ENCODE data around the gene PLPPR1. TPM values are rescaled to one million over a fixed set of nuclear protein-coding genes. Genes with fewer than 3 reads are reported as not detected.

PLPPR1 gene
- total and polyA plus RNA-seq, 4 donors, result 1.2 to 26.3 (median 2.4) TPM

DNA sequence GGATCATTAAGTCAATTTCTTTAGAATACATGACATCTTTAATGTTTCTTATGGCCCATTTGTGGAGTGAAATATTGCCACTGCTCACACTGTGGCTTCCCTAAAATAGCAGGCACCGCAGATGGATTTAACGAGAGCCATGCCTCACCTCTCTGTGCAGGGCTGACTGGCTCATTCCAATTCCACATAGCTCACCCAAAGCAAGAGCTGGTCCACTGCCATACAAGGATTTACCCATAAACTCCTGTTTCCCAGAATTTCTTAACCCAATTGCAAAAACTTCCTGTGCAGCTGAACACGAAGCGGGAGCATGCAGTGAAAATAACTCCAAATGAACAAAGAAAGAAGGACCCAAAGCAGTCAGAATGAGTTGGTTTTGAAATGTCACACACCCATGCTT is 196.7 kb downstream of the PLPPR1 start:
- H3K27me3 ChIP-seq (ENCODE audit: control insufficient read depth in 4 of 4, insufficient read depth in 4 of 4, low read length in 3 of 4), result no peaks in the 10 kb centered on the region
- H3K4me3 ChIP-seq (ENCODE audit: low read depth in 1 of 3, low read length in 3 of 3), result no peak overlapping the region
- H3K4me1 ChIP-seq (ENCODE audit: control insufficient read depth in 4 of 4, insufficient read depth in 4 of 4, low read length in 3 of 4), result peaks cover 0 to 4% (median 0%) of the 10 kb centered on the region in 4 donors
- no peaks in the 10 kb centered on the region for H3K9me3 ChIP-seq (ENCODE audit: control insufficient read depth in 4 of 4, low read length in 3 of 4)
- no peak overlapping the region for H3K9ac ChIP-seq (ENCODE audit: low read depth in 1 of 2, low read length in 2 of 2)
- TF ChIP-seq, protein P1, sequence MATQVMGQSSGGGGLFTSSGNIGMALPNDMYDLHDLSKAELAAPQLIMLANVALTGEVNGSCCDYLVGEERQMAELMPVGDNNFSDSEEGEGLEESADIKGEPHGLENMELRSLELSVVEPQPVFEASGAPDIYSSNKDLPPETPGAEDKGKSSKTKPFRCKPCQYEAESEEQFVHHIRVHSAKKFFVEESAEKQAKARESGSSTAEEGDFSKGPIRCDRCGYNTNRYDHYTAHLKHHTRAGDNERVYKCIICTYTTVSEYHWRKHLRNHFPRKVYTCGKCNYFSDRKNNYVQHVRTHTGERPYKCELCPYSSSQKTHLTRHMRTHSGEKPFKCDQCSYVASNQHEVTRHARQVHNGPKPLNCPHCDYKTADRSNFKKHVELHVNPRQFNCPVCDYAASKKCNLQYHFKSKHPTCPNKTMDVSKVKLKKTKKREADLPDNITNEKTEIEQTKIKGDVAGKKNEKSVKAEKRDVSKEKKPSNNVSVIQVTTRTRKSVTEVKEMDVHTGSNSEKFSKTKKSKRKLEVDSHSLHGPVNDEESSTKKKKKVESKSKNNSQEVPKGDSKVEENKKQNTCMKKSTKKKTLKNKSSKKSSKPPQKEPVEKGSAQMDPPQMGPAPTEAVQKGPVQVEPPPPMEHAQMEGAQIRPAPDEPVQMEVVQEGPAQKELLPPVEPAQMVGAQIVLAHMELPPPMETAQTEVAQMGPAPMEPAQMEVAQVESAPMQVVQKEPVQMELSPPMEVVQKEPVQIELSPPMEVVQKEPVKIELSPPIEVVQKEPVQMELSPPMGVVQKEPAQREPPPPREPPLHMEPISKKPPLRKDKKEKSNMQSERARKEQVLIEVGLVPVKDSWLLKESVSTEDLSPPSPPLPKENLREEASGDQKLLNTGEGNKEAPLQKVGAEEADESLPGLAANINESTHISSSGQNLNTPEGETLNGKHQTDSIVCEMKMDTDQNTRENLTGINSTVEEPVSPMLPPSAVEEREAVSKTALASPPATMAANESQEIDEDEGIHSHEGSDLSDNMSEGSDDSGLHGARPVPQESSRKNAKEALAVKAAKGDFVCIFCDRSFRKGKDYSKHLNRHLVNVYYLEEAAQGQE (IDR thresholded peaks at IDR 0.05), result no peak
- no peak for TF ChIP-seq RXRA (IDR thresholded peaks at IDR 0.05)
- TF ChIP-seq, protein P2, sequence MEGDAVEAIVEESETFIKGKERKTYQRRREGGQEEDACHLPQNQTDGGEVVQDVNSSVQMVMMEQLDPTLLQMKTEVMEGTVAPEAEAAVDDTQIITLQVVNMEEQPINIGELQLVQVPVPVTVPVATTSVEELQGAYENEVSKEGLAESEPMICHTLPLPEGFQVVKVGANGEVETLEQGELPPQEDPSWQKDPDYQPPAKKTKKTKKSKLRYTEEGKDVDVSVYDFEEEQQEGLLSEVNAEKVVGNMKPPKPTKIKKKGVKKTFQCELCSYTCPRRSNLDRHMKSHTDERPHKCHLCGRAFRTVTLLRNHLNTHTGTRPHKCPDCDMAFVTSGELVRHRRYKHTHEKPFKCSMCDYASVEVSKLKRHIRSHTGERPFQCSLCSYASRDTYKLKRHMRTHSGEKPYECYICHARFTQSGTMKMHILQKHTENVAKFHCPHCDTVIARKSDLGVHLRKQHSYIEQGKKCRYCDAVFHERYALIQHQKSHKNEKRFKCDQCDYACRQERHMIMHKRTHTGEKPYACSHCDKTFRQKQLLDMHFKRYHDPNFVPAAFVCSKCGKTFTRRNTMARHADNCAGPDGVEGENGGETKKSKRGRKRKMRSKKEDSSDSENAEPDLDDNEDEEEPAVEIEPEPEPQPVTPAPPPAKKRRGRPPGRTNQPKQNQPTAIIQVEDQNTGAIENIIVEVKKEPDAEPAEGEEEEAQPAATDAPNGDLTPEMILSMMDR (IDR thresholded peaks at IDR 0.05; ENCODE audit: low read depth, low read length, missing input control), result no peak
- no peak overlapping the region for H3K27ac ChIP-seq (ENCODE audit: low read depth in 1 of 2, low read length in 2 of 2)
- DNase-seq (ENCODE audit: low spot score), result no peak
- 93% methylated on average over 4 of the region's 4 CpGs for WGBS
- no peaks in the 10 kb centered on the region for H3K36me3 ChIP-seq (ENCODE audit: control insufficient read depth in 4 of 4, insufficient read depth in 3 of 4, low read depth in 1 of 4, low read length in 3 of 4)

DNA sequence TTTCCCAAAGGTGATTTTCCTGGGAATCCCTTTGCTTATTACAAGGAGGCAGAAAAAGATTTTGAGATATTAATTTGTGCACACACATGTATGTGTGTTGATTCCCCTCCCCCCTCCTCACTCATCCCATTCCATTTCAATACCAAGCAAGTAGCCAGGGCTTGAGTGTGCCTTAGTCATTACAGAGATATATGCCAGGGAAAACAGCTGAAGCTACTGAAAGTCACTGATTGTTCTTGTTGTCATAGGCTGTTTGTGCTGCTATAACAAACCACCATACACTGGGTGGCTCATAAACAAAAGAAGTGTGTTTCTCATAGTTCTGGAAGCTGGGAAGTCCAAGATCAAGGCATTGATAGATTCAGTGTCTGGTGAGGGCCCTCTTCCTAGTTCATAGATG is 197.6 kb downstream of the PLPPR1 start:
- no peak overlapping the region for H3K9ac ChIP-seq (ENCODE audit: low read depth in 1 of 2, low read length in 2 of 2)
- H3K4me1 ChIP-seq (ENCODE audit: control insufficient read depth in 4 of 4, insufficient read depth in 4 of 4, low read length in 3 of 4), result peaks cover 0 to 5% (median 2%) of the 10 kb centered on the region in 4 donors
- no peak overlapping the region for H3K4me3 ChIP-seq (ENCODE audit: low read depth in 1 of 3, low read length in 3 of 3)
- H3K27me3 ChIP-seq (ENCODE audit: control insufficient read depth in 4 of 4, insufficient read depth in 4 of 4, low read length in 3 of 4), result no peaks in the 10 kb centered on the region
- H3K9me3 ChIP-seq (ENCODE audit: control insufficient read depth in 4 of 4, low read length in 3 of 4), result no peaks in the 10 kb centered on the region
- no peak overlapping the region for H3K27ac ChIP-seq (ENCODE audit: low read depth in 1 of 2, low read length in 2 of 2)
- no peaks in the 10 kb centered on the region for H3K36me3 ChIP-seq (ENCODE audit: control insufficient read depth in 4 of 4, insufficient read depth in 3 of 4, low read depth in 1 of 4, low read length in 3 of 4)
- DNase-seq (ENCODE audit: low spot score), result no peak
- no peak for TF ChIP-seq EGR1 (IDR thresholded peaks at IDR 0.05; ENCODE audit: low read depth in 2 of 2)

DNA sequence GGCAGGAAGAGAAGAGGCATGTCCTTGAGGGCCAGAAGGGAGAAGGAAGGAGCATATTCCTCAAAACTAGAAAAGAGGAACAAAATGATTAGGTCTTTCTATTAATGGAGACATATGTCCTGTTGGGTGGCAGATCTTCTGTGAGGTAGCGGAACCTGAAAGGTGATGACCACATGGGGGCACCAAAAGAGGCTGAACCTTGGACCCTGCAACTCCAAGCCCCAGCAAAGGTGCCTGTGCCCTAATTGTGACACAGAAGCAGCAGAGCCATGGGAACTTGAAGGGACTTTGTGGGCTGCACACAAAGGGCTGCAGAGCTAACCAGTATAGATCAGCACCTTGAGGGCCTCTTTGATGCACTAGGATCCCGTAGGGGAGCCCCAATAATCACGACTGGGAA is 198.3 kb downstream of the PLPPR1 start:
- no peak overlapping the region for H3K4me3 ChIP-seq (ENCODE audit: low read depth in 1 of 3, low read length in 3 of 3)
- peaks cover 0 to 9% (median 4%) of the 10 kb centered on the region in 4 donors for H3K4me1 ChIP-seq (ENCODE audit: control insufficient read depth in 4 of 4, insufficient read depth in 4 of 4, low read length in 3 of 4)
- H3K9ac ChIP-seq (ENCODE audit: low read depth in 1 of 2, low read length in 2 of 2), result no peak overlapping the region
- 93% methylated on average over 3 of the region's 3 CpGs for WGBS
- DNase-seq (ENCODE audit: low spot score), result no peak
- TF ChIP-seq RXRA (IDR thresholded peaks at IDR 0.05), result no peak
- peak; percentile 16 to 29 for TF ChIP-seq HNF4A (conservative IDR thresholded peaks at IDR 0.05)
- no peaks in the 10 kb centered on the region for H3K9me3 ChIP-seq (ENCODE audit: control insufficient read depth in 4 of 4, low read length in 3 of 4)
- no peaks in the 10 kb centered on the region for H3K36me3 ChIP-seq (ENCODE audit: control insufficient read depth in 4 of 4, insufficient read depth in 3 of 4, low read depth in 1 of 4, low read length in 3 of 4)
- H3K27ac ChIP-seq (ENCODE audit: low read depth in 1 of 2, low read length in 2 of 2), result no peak overlapping the region
- H3K27me3 ChIP-seq (ENCODE audit: control insufficient read depth in 4 of 4, insufficient read depth in 4 of 4, low read length in 3 of 4), result no peaks in the 10 kb centered on the region

DNA sequence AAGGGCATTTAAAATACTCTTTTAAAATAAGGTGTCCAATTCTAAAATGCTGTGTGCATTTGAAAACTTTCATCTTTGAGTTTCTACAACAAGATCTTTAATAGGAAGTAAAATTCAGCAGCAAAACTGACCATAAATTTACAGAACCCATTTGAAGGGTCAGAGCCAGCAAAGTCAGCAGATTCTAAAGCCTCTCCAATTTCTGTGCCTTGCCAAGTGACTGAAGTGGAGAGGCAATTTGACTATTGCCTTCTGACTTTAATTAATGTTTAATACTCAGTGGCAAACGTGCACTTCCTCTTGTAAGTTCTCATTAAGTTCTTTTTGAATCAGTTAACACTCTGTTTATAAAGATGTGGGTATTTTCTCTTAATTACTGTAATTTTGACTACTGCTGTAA is 201.1 kb downstream of the PLPPR1 start:
- Histone ChIP-seq H3K27me3 (ENCODE audit: control insufficient read depth in 4 of 4, insufficient read depth in 4 of 4, low read length in 3 of 4) (no peaks in the 10 kb centered on the region), H3K36me3 (ENCODE audit: control insufficient read depth in 4 of 4, insufficient read depth in 3 of 4, low read depth in 1 of 4, low read length in 3 of 4) (no peaks in the 10 kb centered on the region), H3K9me3 (ENCODE audit: control insufficient read depth in 4 of 4, low read length in 3 of 4) (no peaks in the 10 kb centered on the region), H3K4me1 (ENCODE audit: control insufficient read depth in 4 of 4, insufficient read depth in 4 of 4, low read length in 3 of 4) (peaks cover 0 to 22% (median 13%) of the 10 kb centered on the region in 4 donors), H3K9ac (ENCODE audit: low read depth in 1 of 2, low read length in 2 of 2) (no peak overlapping the region), H3K4me3 (ENCODE audit: low read depth in 1 of 3, low read length in 3 of 3) (no peak overlapping the region), H3K27ac (ENCODE audit: low read depth in 1 of 2, low read length in 2 of 2) (no peak overlapping the region)
- no peak for DNase-seq (ENCODE audit: low spot score)
- WGBS, result 7% methylated on average over 1 of the region's 1 CpG
- TF ChIP-seq, protein P3, sequence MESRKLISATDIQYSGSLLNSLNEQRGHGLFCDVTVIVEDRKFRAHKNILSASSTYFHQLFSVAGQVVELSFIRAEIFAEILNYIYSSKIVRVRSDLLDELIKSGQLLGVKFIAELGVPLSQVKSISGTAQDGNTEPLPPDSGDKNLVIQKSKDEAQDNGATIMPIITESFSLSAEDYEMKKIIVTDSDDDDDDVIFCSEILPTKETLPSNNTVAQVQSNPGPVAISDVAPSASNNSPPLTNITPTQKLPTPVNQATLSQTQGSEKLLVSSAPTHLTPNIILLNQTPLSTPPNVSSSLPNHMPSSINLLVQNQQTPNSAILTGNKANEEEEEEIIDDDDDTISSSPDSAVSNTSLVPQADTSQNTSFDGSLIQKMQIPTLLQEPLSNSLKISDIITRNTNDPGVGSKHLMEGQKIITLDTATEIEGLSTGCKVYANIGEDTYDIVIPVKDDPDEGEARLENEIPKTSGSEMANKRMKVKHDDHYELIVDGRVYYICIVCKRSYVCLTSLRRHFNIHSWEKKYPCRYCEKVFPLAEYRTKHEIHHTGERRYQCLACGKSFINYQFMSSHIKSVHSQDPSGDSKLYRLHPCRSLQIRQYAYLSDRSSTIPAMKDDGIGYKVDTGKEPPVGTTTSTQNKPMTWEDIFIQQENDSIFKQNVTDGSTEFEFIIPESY (IDR thresholded peaks at IDR 0.05), result no peak
- TF ChIP-seq, protein P1 (IDR thresholded peaks at IDR 0.05), result no peak
- TF ChIP-seq, protein P2 (IDR thresholded peaks at IDR 0.05; ENCODE audit: low read depth, low read length, missing input control), result no peak
- TF ChIP-seq, protein P4, sequence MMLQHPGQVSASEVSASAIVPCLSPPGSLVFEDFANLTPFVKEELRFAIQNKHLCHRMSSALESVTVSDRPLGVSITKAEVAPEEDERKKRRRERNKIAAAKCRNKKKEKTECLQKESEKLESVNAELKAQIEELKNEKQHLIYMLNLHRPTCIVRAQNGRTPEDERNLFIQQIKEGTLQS (IDR thresholded peaks at IDR 0.05), result no peak
